Measurements from ENCODE around the gene ZNF365. TPM values are rescaled to one million over a fixed set of nuclear protein-coding genes. Genes with fewer than 3 reads are reported as not detected.
"Not testable (repeated sequence)": the region's sequence is repeated elsewhere in the genome, so short reads cannot be mapped to it uniquely, and the experiment has no call there.

The ZNF365 gene
- total RNA-seq, 1 donor from 2014 or later: 8.9 TPM

DNA sequence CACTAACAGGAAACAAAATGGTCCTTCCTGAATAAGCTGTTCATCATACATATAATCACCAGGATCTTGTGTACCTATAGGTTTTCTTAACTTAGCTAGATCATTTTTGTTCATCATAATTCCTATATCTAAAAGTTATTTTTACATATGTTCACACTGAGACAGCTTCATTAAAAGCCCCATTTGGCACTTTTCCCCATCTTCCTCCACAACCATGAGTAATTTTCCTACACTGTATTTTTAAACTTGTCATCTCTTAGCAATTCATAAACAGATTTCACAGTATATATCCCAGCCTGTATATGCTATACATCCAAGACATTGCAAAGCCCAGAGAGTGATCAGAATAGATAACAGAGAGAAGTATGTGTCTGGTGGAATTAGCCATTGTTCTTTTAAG is 28.3 kb downstream of the ZNF365 start:
- H3K27me3 ChIP-seq (ENCODE audit: insufficient read depth, low read length): no peaks in the 10 kb centered on the region
- FAIRE-seq: no peak
- DNase-seq (ENCODE audit: low read depth): no peak
- no peaks in the 10 kb centered on the region for H4K20me1 ChIP-seq (ENCODE audit: insufficient read depth, low read length)
- peaks cover 1% of the 10 kb centered on the region for H3K9me3 ChIP-seq (ENCODE audit: insufficient read depth, low read depth, low read length)
- peaks cover 10% of the 10 kb centered on the region for H3K4me1 ChIP-seq (ENCODE audit: insufficient read depth, low read length)
- TF ChIP-seq, protein P1, sequence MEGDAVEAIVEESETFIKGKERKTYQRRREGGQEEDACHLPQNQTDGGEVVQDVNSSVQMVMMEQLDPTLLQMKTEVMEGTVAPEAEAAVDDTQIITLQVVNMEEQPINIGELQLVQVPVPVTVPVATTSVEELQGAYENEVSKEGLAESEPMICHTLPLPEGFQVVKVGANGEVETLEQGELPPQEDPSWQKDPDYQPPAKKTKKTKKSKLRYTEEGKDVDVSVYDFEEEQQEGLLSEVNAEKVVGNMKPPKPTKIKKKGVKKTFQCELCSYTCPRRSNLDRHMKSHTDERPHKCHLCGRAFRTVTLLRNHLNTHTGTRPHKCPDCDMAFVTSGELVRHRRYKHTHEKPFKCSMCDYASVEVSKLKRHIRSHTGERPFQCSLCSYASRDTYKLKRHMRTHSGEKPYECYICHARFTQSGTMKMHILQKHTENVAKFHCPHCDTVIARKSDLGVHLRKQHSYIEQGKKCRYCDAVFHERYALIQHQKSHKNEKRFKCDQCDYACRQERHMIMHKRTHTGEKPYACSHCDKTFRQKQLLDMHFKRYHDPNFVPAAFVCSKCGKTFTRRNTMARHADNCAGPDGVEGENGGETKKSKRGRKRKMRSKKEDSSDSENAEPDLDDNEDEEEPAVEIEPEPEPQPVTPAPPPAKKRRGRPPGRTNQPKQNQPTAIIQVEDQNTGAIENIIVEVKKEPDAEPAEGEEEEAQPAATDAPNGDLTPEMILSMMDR (IDR thresholded peaks at IDR 0.05; ENCODE audit: insufficient read depth, low read depth, low read length): no peak
- TF ChIP-seq EZH2 (IDR thresholded peaks at IDR 0.05; ENCODE audit: insufficient read depth, low read length): no peak
- Mint-ChIP-seq H3K9me3 (ENCODE audit: unreplicated experiment) (peaks cover 2% of the 10 kb centered on the region), H3K4me3 (ENCODE audit: unreplicated experiment) (no peak overlapping the region), H3K4me1 (ENCODE audit: low read depth, unreplicated experiment) (peaks cover 12% of the 10 kb centered on the region), H3K27me3 (ENCODE audit: low read depth, unreplicated experiment) (no peaks in the 10 kb centered on the region), H3K36me3 (ENCODE audit: low read depth, unreplicated experiment) (peaks cover 12% of the 10 kb centered on the region), H3K27ac (ENCODE audit: unreplicated experiment) (no peak overlapping the region)
- no peaks in the 10 kb centered on the region for H3K36me3 ChIP-seq (ENCODE audit: insufficient read depth, low read length)
- H2AFZ ChIP-seq (ENCODE audit: low read depth, low read length): no peak overlapping the region
- no peak overlapping the region for H3K4me2 ChIP-seq (ENCODE audit: low read length)
- no peak overlapping the region for H3K9ac ChIP-seq (ENCODE audit: low read length)
- H3K79me2 ChIP-seq (ENCODE audit: insufficient read depth, low read length): no peaks in the 10 kb centered on the region
- no peak overlapping the region for H3K27ac ChIP-seq (ENCODE audit: low read depth, low read length)
- no peak overlapping the region for H3K4me3 ChIP-seq (ENCODE audit: insufficient read depth, low read depth, low read length)

DNA sequence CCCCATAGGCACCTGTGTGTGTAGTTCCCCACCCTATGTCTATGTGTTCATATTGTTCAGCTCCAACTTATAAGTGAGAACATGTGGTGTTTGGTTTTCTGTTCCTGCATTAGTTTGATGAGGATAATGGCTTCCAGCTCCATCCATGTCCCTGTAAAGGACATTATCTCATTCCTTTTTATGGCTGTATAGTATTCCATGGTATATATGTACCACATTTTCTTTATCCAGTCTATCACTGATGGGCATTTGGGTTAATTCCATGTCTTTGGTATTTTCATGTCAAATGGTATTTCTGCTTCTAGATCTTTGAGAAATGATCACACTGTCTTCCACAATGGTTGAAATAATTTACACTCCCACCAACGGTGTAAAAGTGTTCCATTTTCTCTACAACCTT is 36.4 kb downstream of the ZNF365 start:
- H4K20me1 ChIP-seq (ENCODE audit: insufficient read depth, low read length); H3K4me3 Mint-ChIP-seq (ENCODE audit: unreplicated experiment): not testable (repeated sequence)

GRCh38 chr10:62410934-62411333 is 36.8 kb downstream of the ZNF365 start:
- peaks cover 20% of the 10 kb centered on the region for H3K36me3 Mint-ChIP-seq (ENCODE audit: low read depth, unreplicated experiment)
- not testable (repeated sequence) for H3K27me3 Mint-ChIP-seq (ENCODE audit: low read depth, unreplicated experiment); H3K4me2 ChIP-seq (ENCODE audit: low read length); H3K27ac Mint-ChIP-seq (ENCODE audit: unreplicated experiment); H3K27me3 ChIP-seq (ENCODE audit: insufficient read depth, low read length); H3K9me3 ChIP-seq (ENCODE audit: insufficient read depth, low read depth, low read length); H3K36me3 ChIP-seq (ENCODE audit: insufficient read depth, low read length); H3K9ac ChIP-seq (ENCODE audit: low read length); H3K4me1 Mint-ChIP-seq (ENCODE audit: low read depth, unreplicated experiment); H3K27ac ChIP-seq (ENCODE audit: low read depth, low read length); H4K20me1 ChIP-seq (ENCODE audit: insufficient read depth, low read length); FAIRE-seq; H3K79me2 ChIP-seq (ENCODE audit: insufficient read depth, low read length); H2AFZ ChIP-seq (ENCODE audit: low read depth, low read length); H3K4me1 ChIP-seq (ENCODE audit: insufficient read depth, low read length); H3K4me3 Mint-ChIP-seq (ENCODE audit: unreplicated experiment); DNase-seq (ENCODE audit: low read depth); H3K4me3 ChIP-seq (ENCODE audit: insufficient read depth, low read depth, low read length)
- H3K9me3 Mint-ChIP-seq (ENCODE audit: unreplicated experiment): peaks cover 19% of the 10 kb centered on the region

More for the DNA sequence above, 36.4 kb downstream of the ZNF365 start:
- not testable (repeated sequence) for H3K9me3 ChIP-seq (ENCODE audit: insufficient read depth, low read depth, low read length); H3K27ac Mint-ChIP-seq (ENCODE audit: unreplicated experiment); DNase-seq (ENCODE audit: low read depth); H3K27ac ChIP-seq (ENCODE audit: low read depth, low read length); H3K4me1 ChIP-seq (ENCODE audit: insufficient read depth, low read length); H3K4me3 ChIP-seq (ENCODE audit: insufficient read depth, low read depth, low read length); H3K79me2 ChIP-seq (ENCODE audit: insufficient read depth, low read length); H3K27me3 ChIP-seq (ENCODE audit: insufficient read depth, low read length); H3K9ac ChIP-seq (ENCODE audit: low read length); H3K36me3 ChIP-seq (ENCODE audit: insufficient read depth, low read length); H2AFZ ChIP-seq (ENCODE audit: low read depth, low read length); H3K27me3 Mint-ChIP-seq (ENCODE audit: low read depth, unreplicated experiment); H3K4me1 Mint-ChIP-seq (ENCODE audit: low read depth, unreplicated experiment); FAIRE-seq; H3K4me2 ChIP-seq (ENCODE audit: low read length)
- H3K9me3 Mint-ChIP-seq (ENCODE audit: unreplicated experiment): peaks cover 19% of the 10 kb centered on the region
- peaks cover 20% of the 10 kb centered on the region for H3K36me3 Mint-ChIP-seq (ENCODE audit: low read depth, unreplicated experiment)

GRCh38 chr10:62413048-62413447 is 38.9 kb downstream of the ZNF365 start:
- H3K36me3 ChIP-seq (ENCODE audit: insufficient read depth, low read length): no peaks in the 10 kb centered on the region
- no peak overlapping the region for H3K9ac ChIP-seq (ENCODE audit: low read length)
- Mint-ChIP-seq H3K9me3 (ENCODE audit: unreplicated experiment) (peaks cover 17% of the 10 kb centered on the region), H3K4me3 (ENCODE audit: unreplicated experiment) (no peak overlapping the region), H3K4me1 (ENCODE audit: low read depth, unreplicated experiment) (peaks cover 2% of the 10 kb centered on the region), H3K27me3 (ENCODE audit: low read depth, unreplicated experiment) (no peaks in the 10 kb centered on the region), H3K27ac (ENCODE audit: unreplicated experiment) (no peak overlapping the region), H3K36me3 (ENCODE audit: low read depth, unreplicated experiment) (peaks cover 12% of the 10 kb centered on the region)
- H3K4me2 ChIP-seq (ENCODE audit: low read length): no peak overlapping the region
- H4K20me1 ChIP-seq (ENCODE audit: insufficient read depth, low read length): no peaks in the 10 kb centered on the region
- FAIRE-seq: no peak
- no peaks in the 10 kb centered on the region for H3K79me2 ChIP-seq (ENCODE audit: insufficient read depth, low read length)
- H3K4me3 ChIP-seq (ENCODE audit: insufficient read depth, low read depth, low read length): no peak overlapping the region
- H2AFZ ChIP-seq (ENCODE audit: low read depth, low read length): no peak overlapping the region
- H3K4me1 ChIP-seq (ENCODE audit: insufficient read depth, low read length): no peaks in the 10 kb centered on the region
- no peaks in the 10 kb centered on the region for H3K9me3 ChIP-seq (ENCODE audit: insufficient read depth, low read depth, low read length)
- DNase-seq (ENCODE audit: low read depth): no peak
- no peaks in the 10 kb centered on the region for H3K27me3 ChIP-seq (ENCODE audit: insufficient read depth, low read length)
- no peak overlapping the region for H3K27ac ChIP-seq (ENCODE audit: low read depth, low read length)
- TF ChIP-seq EZH2 (IDR thresholded peaks at IDR 0.05; ENCODE audit: insufficient read depth, low read length): no peak
- TF ChIP-seq, protein P1 (IDR thresholded peaks at IDR 0.05; ENCODE audit: insufficient read depth, low read depth, low read length): no peak
